Left colon (tissue), 2 donors: Measurements from ENCODE around the gene GUSB. TPM values are rescaled to one million over a fixed set of nuclear protein-coding genes. Genes with fewer than 3 reads are reported as not detected.
"Not testable (repeated sequence)": the region's sequence is repeated elsewhere in the genome, so short reads cannot be mapped to it uniquely, and the experiment has no call there.

Experiments used
- ATAC-seq: fragments of 200-7000 bp; cut with Tn5 transposase; one replicate; pipeline ENCODE4 v1.9.1; 2020; ENCODE audit warnings: mild to moderate bottlenecking, moderate library complexity
- DNase-seq, 2 donors: peaks; one replicate each; pipeline ENCODE4 v3.0.0-alpha.2; 2020
- intact Hi-C, 2 donors: fragments of 100-400 bp; cut with DNase I in 1 of 2; cut with micrococcal nuclease in 1 of 2; formaldehyde crosslinking; loops; one replicate each; pipeline versions ENCODE4 v1.11.2 to v1.14.0; 2022; cut with DNase I, micrococcal nuclease
- total RNA-seq, 2 donors: library from RNA; stranded (reverse); fragmentation: NEBNext Ultra II Directional; extraction: Animal tissue kit (Norgen Biotek cat#: 25700); gene quantifications; one replicate each; pipeline ENCODE4 v1.2.1, GENCODE V29; 2021
- donor health status: DM: no; HTN: no; CAD: no.
- donor health status: DM: yes; HTN: yes; CAD: no.

Gene GUSB
- total RNA-seq, 2 donors from 2014 or later: 69.2 to 99.5 TPM

- ATAC-seq (no peak), DNase-seq (no peak)
- intact Hi-C loops: no loop called here
These were observed 3.0 kb downstream of the GUSB start for GRCh38 chr7:65978891-65979582.

GRCh38 chr7:65976659-65977196, 5.3 kb downstream of the GUSB start:
- intact Hi-C loops: no loop called here
- DNase-seq (no peak), ATAC-seq (no peak)

- no peak for ATAC-seq
- intact Hi-C loops: no loop called here
These were observed 6.1 kb downstream of the GUSB start for GRCh38 chr7:65975814-65976445.

GRCh38 chr7:65974876-65975275, 7.1 kb downstream of the GUSB start:
- DNase-seq (no peak), ATAC-seq (no peak)
- intact Hi-C loops: no loop called here

More at GRCh38 chr7:65975814-65976445, 6.1 kb downstream of the GUSB start:
- DNase-seq: no peak

GRCh38 chr7:65974191-65974801, 7.7 kb downstream of the GUSB start:
- intact Hi-C loops: no loop called here
- ATAC-seq (no peak), DNase-seq (no peak)

GRCh38 chr7:65972976-65973375, 9.0 kb downstream of the GUSB start:
- DNase-seq (no peak), ATAC-seq (no peak)
- intact Hi-C loops: no loop called here

GRCh38 chr7:65971021-65971420, 11.0 kb downstream of the GUSB start:
- intact Hi-C loops: no loop called here
- no peak for ATAC-seq
- no peak for DNase-seq

- DNase-seq (no peak), ATAC-seq (no peak)
- intact Hi-C loops: no loop called here
These were observed 13.5 kb downstream of the GUSB start for GRCh38 chr7:65968256-65969185.

- ATAC-seq (no peak), DNase-seq (no peak)
- intact Hi-C loops: no loop called here
These were observed 14.5 kb downstream of the GUSB start for GRCh38 chr7:65967361-65968155.

GRCh38 chr7:65966146-65966545, 15.9 kb downstream of the GUSB start:
- ATAC-seq (no peak), DNase-seq (no peak)
- intact Hi-C loops: no loop called here

- intact Hi-C loops, ATAC-seq, DNase-seq: not testable (repeated sequence)
These were observed 17.3 kb downstream of the GUSB start for GRCh38 chr7:65964671-65965070.

- peak; percentile 14 for ATAC-seq
- intact Hi-C loops: no loop called here
- no peak for DNase-seq
These were observed 20.0 kb downstream of the GUSB start for GRCh38 chr7:65962033-65962432.

- intact Hi-C loops: no loop called here
- no peak for DNase-seq
- no peak for ATAC-seq
These were observed 21.5 kb downstream of the GUSB start for GRCh38 chr7:65960351-65961074.

GRCh38 chr7:65955718-65956117, 26.3 kb downstream of the GUSB start:
- DNase-seq: no peak
- intact Hi-C loops: no loop called here

GRCh38 chr7:65953890-65954450, 28.0 kb downstream of the GUSB start:
- intact Hi-C loops: no loop called here
- ATAC-seq: no peak
- DNase-seq: no peak

More at GRCh38 chr7:65955718-65956117, 26.3 kb downstream of the GUSB start:
- ATAC-seq: no peak

- no peak for DNase-seq
- intact Hi-C loops: no loop called here
- ATAC-seq: no peak
These were observed 28.9 kb downstream of the GUSB start for GRCh38 chr7:65953001-65953720.
